BJ (cell line): Measurements from ENCODE around the gene JAM3. TPM values are rescaled to one million over a fixed set of nuclear protein-coding genes. Genes with fewer than 3 reads are reported as not detected.
"Not testable (repeated sequence)": the region's sequence is repeated elsewhere in the genome, so short reads cannot be mapped to it uniquely, and the experiment has no call there.

Source experiments
- CTCF ChIA-PET: fragments of 350-600 bp; formaldehyde crosslinking; extraction: SDS; loops from one replicate; lab custom pipeline; 2021; ENCODE audit warnings: antibody characterized with exemption, inconsistent platforms; lab: Yijun Ruan, JAX
- POLR2A ChIA-PET: fragments of 300-600 bp; sonication (Branson Sonifier 250); formaldehyde crosslinking; extraction: SDS; loops from one replicate; lab custom pipeline; 2021; ENCODE audit warnings: antibody characterized with exemption; lab: Charles Lee
- DNase-seq: peaks from one replicate; pipeline ENCODE4 v3.0.0-alpha.2; 2011; ENCODE audit warnings: low read depth
- H3K27me3 ChIP-seq: 2 replicates; pipeline ENCODE4 v1.6.0; 2011; ENCODE audit warnings: low read length; ENCODE audit not compliant: control insufficient read depth, insufficient read depth
- H3K36me3 ChIP-seq: 2 replicates; pipeline ENCODE4 v1.5.1; 2011; ENCODE audit warnings: low read length; ENCODE audit not compliant: control insufficient read depth, insufficient read depth
- H3K4me3 ChIP-seq: 2 replicates; pipeline ENCODE4 v1.5.1; 2011; ENCODE audit warnings: low read depth, mild to moderate bottlenecking, control low read depth, low read length
- CTCF ChIP-seq: IDR thresholded peaks from 2 replicates; pipeline ENCODE4 v1.5.1; 2011; ENCODE audit warnings: low read depth, mild to moderate bottlenecking, control low read depth, inconsistent platforms, low read length, moderate library complexity; ENCODE audit not compliant: insufficient read depth
- polyA plus RNA-seq: library from polyadenylated mRNA; depleted of rRNA; stranded (reverse); fragments of >200 nt; gene quantifications from 2 replicates; pipeline ENCODE4 v1.2.3, GENCODE V29; 2011

Gene JAM3
- polyA plus RNA-seq, 1 experiment = 42.3 TPM

GRCh38 chr11:134101282-134101681, 32.4 kb downstream of the JAM3 start:
- no peak for DNase-seq
- Histone ChIP-seq H3K4me3 (no peak overlapping the region), H3K36me3 (no peaks in the 10 kb centered on the region), H3K27me3 (no peaks in the 10 kb centered on the region)
- TF ChIP-seq CTCF = no peak
- ChIA-PET CTCF (interaction anchor here (0.6 kb wide), 2 partner anchors 16 to 44 kb away, joined by 3 read pairs; no protein-coding TSS in a partner anchor), POLR2A (interaction anchor here (0.5 kb wide), 1 partner anchor 74 kb away, joined by 4 read pairs; no protein-coding TSS in a partner anchor)

DNA sequence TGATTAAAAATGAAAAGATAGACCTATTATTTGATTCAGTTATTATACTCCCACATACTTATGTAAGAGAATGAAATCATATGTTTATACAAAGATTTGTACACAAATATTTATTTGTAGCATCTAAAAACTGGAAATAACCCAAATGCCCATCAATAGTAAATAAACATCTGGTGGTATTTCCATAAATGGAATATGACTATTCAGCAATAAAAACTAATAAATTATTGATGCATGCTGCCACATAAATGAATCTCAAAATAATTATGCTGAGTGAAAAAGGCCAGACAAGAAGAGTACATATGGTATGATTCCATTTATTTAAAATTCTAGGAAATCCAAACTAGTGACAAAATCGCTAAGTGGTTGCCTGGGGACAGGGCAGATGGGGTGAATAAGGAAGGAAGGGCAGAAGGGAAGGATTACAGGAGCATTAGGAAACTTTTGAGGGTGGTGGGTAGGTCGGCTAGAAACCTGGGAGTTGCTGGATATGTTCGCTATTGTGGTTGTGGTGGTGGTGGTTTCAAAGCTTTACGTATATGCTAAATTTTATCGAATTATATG, 41.5 kb downstream of the JAM3 start:
- no peak for TF ChIP-seq CTCF
- no peaks in the 10 kb centered on the region for H3K27me3 ChIP-seq
- no peak overlapping the region for H3K4me3 ChIP-seq
- DNase-seq = no peak
- ChIA-PET POLR2A (no interaction called here), CTCF (no interaction called here)
- H3K36me3 ChIP-seq = no peaks in the 10 kb centered on the region

GRCh38 chr11:134113787-134114186, 44.9 kb downstream of the JAM3 start:
- H3K4me3 ChIP-seq, DNase-seq, H3K27me3 ChIP-seq, CTCF ChIA-PET, H3K36me3 ChIP-seq: not testable (repeated sequence)
- POLR2A ChIA-PET = interaction anchor here (0.6 kb wide), 1 partner anchor 8 kb away, joined by 3 read pairs; no protein-coding TSS in a partner anchor

- DNase-seq = no peak
- H3K27me3 ChIP-seq = no peaks in the 10 kb centered on the region
- H3K36me3 ChIP-seq = no peaks in the 10 kb centered on the region
- no peak for TF ChIP-seq CTCF
- POLR2A ChIA-PET = no interaction called here
- no peak overlapping the region for H3K4me3 ChIP-seq
- CTCF ChIA-PET = no interaction called here
Observed at GRCh38 chr11:134116210-134116609, 47.3 kb downstream of the JAM3 start.

GRCh38 chr11:134118006-134118405, 49.1 kb downstream of the JAM3 start:
- ChIA-PET CTCF (no interaction called here), POLR2A (no interaction called here)
- Histone ChIP-seq H3K36me3 (no peaks in the 10 kb centered on the region), H3K27me3 (no peaks in the 10 kb centered on the region), H3K4me3 (no peak overlapping the region)
- TF ChIP-seq CTCF = no peak
- DNase-seq = no peak

DNA sequence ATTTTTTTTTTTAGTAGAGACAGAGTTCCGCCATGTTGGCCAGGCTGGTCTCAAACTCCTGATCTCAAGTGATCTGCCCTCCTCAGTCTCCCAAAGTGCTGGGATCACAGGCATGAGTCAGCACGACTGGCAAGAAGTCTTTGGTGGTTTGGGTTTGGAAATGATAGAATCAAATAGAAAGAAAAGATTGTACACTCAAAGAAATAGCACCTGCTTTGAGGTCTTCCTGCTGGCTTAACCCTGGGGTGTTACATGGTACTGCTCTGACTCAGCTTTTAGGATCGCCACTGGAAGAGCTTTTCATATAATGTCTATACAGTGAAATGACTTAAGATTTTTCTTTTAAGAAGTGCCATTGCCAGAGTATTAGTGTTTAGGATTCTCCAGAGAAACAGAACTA, 50.2 kb downstream of the JAM3 start:
- H3K4me3 ChIP-seq = no peak overlapping the region
- DNase-seq = no peak
- TF ChIP-seq CTCF = no peak
- no peaks in the 10 kb centered on the region for H3K36me3 ChIP-seq
- CTCF ChIA-PET = interaction anchor here (1.2 to 1.4 kb wide), 3 partner anchors 10 to 69 kb away, joined by 3 to 5 read pairs (median 3); no protein-coding TSS in a partner anchor
- POLR2A ChIA-PET = no interaction called here
- H3K27me3 ChIP-seq = no peaks in the 10 kb centered on the region
